MM.1S (cell line): ENCODE data around the gene R3HDM2.

Source experiments
- DNase-seq: peaks from one replicate; pipeline ENCODE4 v3.0.0-alpha.2; 2015
- H2AFZ ChIP-seq: fragments of 300-600 bp; sonication (generic); 2 replicates; pipeline ENCODE4 v1.6.0; 2016; ENCODE audit warnings: antibody characterized with exemption, low read length
- H3F3A ChIP-seq: fragments of 300-600 bp; sonication (generic); 2 replicates; pipeline ENCODE4 v1.6.1; 2016; ENCODE audit warnings: mild to moderate bottlenecking, antibody characterized with exemption, low read length, moderate library complexity, mixed read lengths; ENCODE audit not compliant: insufficient read depth
- H3K27ac ChIP-seq: fragments of 300-600 bp; sonication (generic); 2 replicates; pipeline ENCODE4 v1.5.1; 2016; ENCODE audit warnings: mild to moderate bottlenecking, low read length
- H3K27me3 ChIP-seq: fragments of 300-600 bp; sonication (generic); replicated peaks from 2 replicates; pipeline ENCODE4 v1.6.0; 2016; ENCODE audit warnings: low read length; ENCODE audit not compliant: insufficient read depth
- H3K36me3 ChIP-seq: fragments of 300-600 bp; sonication (generic); replicated peaks from 2 replicates; pipeline ENCODE4 v1.6.1; 2016; ENCODE audit warnings: mild to moderate bottlenecking, low read length, mixed read lengths; ENCODE audit not compliant: insufficient read depth
- H3K4me1 ChIP-seq: fragments of 300-600 bp; sonication (generic); 2 replicates; pipeline ENCODE4 v1.6.1; 2016; ENCODE audit warnings: low read length, mixed read lengths
- H3K4me2 ChIP-seq: fragments of 300-600 bp; sonication (generic); 2 replicates; pipeline ENCODE4 v1.6.0; 2016; ENCODE audit warnings: low read depth, low read length
- H3K4me3 ChIP-seq: fragments of 300-600 bp; sonication (generic); 2 replicates; pipeline ENCODE4 v1.5.1; 2016; ENCODE audit warnings: low read length, mixed read lengths
- H3K79me2 ChIP-seq: fragments of 300-600 bp; sonication (generic); 2 replicates; pipeline ENCODE4 v1.6.1; 2016; ENCODE audit warnings: mixed run types, low read length, mixed read lengths
- H3K9ac ChIP-seq: fragments of 300-600 bp; sonication (generic); 2 replicates; pipeline ENCODE4 v1.6.1; 2016; ENCODE audit warnings: low read length, mixed read lengths
- H3K9me2 ChIP-seq: fragments of 300-600 bp; sonication (generic); replicated peaks from 2 replicates; pipeline ENCODE4 v1.6.1; 2016; ENCODE audit warnings: mild to moderate bottlenecking, low read length, mixed read lengths; ENCODE audit not compliant: insufficient read depth
- H3K9me3 ChIP-seq: fragments of 300-600 bp; sonication (generic); replicated peaks from 2 replicates; pipeline ENCODE4 v1.6.1; 2016; ENCODE audit warnings: mild to moderate bottlenecking, low read length, mixed read lengths; ENCODE audit not compliant: insufficient read depth
- H4K20me1 ChIP-seq: fragments of 300-600 bp; sonication (generic); 2 replicates; pipeline ENCODE4 v1.6.1; 2016; ENCODE audit warnings: mild to moderate bottlenecking, low read length, moderate library complexity, mixed read lengths; ENCODE audit not compliant: insufficient read depth
- EZH2 ChIP-seq: fragments of 300-600 bp; sonication (generic); optimal IDR thresholded peaks from 2 replicates; pipeline ENCODE3; 2017; ENCODE audit warnings: low read depth, mild to moderate bottlenecking, antibody characterized with exemption, low read length, mixed read lengths
- EZH2phosphoT487 ChIP-seq: fragments of 300-600 bp; sonication (generic); IDR thresholded peaks from 2 replicates; pipeline ENCODE4 v1.6.1; 2018; ENCODE audit warnings: antibody characterized with exemption, low read length
- TF ChIP-seq, protein P1 (sequence below): fragments of 300-600 bp; sonication (generic); IDR thresholded peaks from 2 replicates; pipeline ENCODE4 v1.5.1; 2016; ENCODE audit warnings: antibody characterized with exemption, low read length, mixed read lengths

Gene R3HDM2

DNA sequence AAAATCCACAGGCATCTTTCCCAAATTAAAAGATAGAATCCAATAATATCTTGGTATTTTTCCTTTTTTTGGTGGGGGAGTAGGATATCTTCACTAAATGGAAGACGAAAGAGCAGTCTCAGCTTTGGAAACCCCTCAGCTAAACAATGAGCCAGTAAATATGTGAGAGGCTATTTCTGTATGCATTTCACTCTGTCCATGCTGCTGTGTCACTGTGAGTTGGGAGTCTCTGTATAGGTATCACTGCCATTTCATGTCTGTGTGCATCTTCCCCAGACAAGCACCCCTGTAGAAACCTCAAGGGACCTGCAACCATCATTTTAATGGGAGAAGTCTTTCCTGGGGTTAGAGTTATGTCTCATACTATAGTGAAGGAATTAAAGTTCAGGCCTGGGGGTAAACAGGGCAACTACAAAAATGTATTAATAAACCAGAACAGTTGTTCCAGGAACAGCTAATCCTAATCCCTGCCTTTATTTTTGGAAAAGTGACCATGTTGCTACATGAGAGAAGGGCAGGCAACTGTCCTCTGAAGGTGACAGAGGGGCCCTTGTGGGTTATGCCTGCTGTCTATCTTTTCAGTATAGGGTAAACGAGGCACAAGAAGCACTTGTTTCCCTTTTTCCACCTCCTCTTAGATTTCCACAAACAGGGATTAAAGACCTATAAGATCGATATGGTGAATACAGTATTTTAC, 168.6 kb downstream of the R3HDM2 start:
- no peak overlapping the region for H3K9ac ChIP-seq
- no peaks in the 10 kb centered on the region for H3K36me3 ChIP-seq
- H3K27ac ChIP-seq, result no peak overlapping the region
- H2AFZ ChIP-seq, result no peak overlapping the region
- no peaks in the 10 kb centered on the region for H4K20me1 ChIP-seq
- H3K79me2 ChIP-seq, result no peaks in the 10 kb centered on the region
- DNase-seq, result no peak
- no peaks in the 10 kb centered on the region for H3F3A ChIP-seq
- H3K4me2 ChIP-seq, result no peak overlapping the region
- no peak for TF ChIP-seq EZH2phosphoT487
- TF ChIP-seq, protein P1, sequence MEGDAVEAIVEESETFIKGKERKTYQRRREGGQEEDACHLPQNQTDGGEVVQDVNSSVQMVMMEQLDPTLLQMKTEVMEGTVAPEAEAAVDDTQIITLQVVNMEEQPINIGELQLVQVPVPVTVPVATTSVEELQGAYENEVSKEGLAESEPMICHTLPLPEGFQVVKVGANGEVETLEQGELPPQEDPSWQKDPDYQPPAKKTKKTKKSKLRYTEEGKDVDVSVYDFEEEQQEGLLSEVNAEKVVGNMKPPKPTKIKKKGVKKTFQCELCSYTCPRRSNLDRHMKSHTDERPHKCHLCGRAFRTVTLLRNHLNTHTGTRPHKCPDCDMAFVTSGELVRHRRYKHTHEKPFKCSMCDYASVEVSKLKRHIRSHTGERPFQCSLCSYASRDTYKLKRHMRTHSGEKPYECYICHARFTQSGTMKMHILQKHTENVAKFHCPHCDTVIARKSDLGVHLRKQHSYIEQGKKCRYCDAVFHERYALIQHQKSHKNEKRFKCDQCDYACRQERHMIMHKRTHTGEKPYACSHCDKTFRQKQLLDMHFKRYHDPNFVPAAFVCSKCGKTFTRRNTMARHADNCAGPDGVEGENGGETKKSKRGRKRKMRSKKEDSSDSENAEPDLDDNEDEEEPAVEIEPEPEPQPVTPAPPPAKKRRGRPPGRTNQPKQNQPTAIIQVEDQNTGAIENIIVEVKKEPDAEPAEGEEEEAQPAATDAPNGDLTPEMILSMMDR, result no peak
- TF ChIP-seq EZH2, result no peak
- H3K9me2 ChIP-seq, result no peaks in the 10 kb centered on the region
- H3K9me3 ChIP-seq, result no peaks in the 10 kb centered on the region
- no peaks in the 10 kb centered on the region for H3K4me1 ChIP-seq
- no peaks in the 10 kb centered on the region for H3K27me3 ChIP-seq
- H3K4me3 ChIP-seq, result no peak overlapping the region

GRCh38 chr12:57261428-57261865, 169.4 kb downstream of the R3HDM2 start:
- no peaks in the 10 kb centered on the region for H3K4me1 ChIP-seq
- DNase-seq, result no peak
- H3K36me3 ChIP-seq, result no peaks in the 10 kb centered on the region

GRCh38 chr12:57260366-57260765, 170.5 kb downstream of the R3HDM2 start:
- Histone ChIP-seq H3K9me3 (no peaks in the 10 kb centered on the region), H3F3A (no peaks in the 10 kb centered on the region), H3K9me2 (no peaks in the 10 kb centered on the region), H3K4me1 (no peaks in the 10 kb centered on the region), H4K20me1 (no peaks in the 10 kb centered on the region), H3K4me2 (no peak overlapping the region), H2AFZ (no peak overlapping the region), H3K27me3 (no peaks in the 10 kb centered on the region), H3K9ac (no peak overlapping the region), H3K4me3 (no peak overlapping the region), H3K36me3 (no peaks in the 10 kb centered on the region), H3K79me2 (no peaks in the 10 kb centered on the region), H3K27ac (no peak overlapping the region)
- TF ChIP-seq, protein P1, result no peak
- TF ChIP-seq EZH2phosphoT487 (no peak), EZH2 (no peak)
- DNase-seq, result no peak

More at GRCh38 chr12:57261428-57261865, 169.4 kb downstream of the R3HDM2 start:
- Histone ChIP-seq H3F3A (no peaks in the 10 kb centered on the region), H3K4me2 (no peak overlapping the region), H3K27me3 (no peaks in the 10 kb centered on the region), H3K27ac (no peak overlapping the region), H3K9ac (no peak overlapping the region), H2AFZ (no peak overlapping the region), H3K9me2 (no peaks in the 10 kb centered on the region), H4K20me1 (no peaks in the 10 kb centered on the region), H3K79me2 (no peaks in the 10 kb centered on the region), H3K4me3 (no peak overlapping the region), H3K9me3 (no peaks in the 10 kb centered on the region)
- TF ChIP-seq, protein P1, result no peak
- TF ChIP-seq EZH2 (no peak), EZH2phosphoT487 (no peak)
